GM19468 (cell line): Measurements from ENCODE around the gene DSC1.

ENCODE experiments used
- ATAC-seq: cut with Tn5 transposase; IDR thresholded peaks from one replicate; pipeline ENCODE4 v1.9.1; 2021; ENCODE audit warnings: mild to moderate bottlenecking, moderate library complexity, moderate number of reproducible peaks; ENCODE audit not compliant: unreplicated experiment; ENCODE audit errors: extremely low read depth

The DSC1 gene

GRCh38 chr18:31112804-31113203, 49.9 kb downstream of the DSC1 start:
- ATAC-seq, result no peak

- ATAC-seq, result no peak
Measured at GRCh38 chr18:31105733-31106132, 56.9 kb downstream of the DSC1 start.

GRCh38 chr18:31104444-31104843, 58.2 kb downstream of the DSC1 start:
- no peak for ATAC-seq

GRCh38 chr18:31103423-31103822, 59.2 kb downstream of the DSC1 start:
- ATAC-seq, result no peak

- ATAC-seq, result no peak
Measured at GRCh38 chr18:31102941-31103340, 59.7 kb downstream of the DSC1 start.

GRCh38 chr18:31102025-31102684, 60.5 kb downstream of the DSC1 start, which contains the start of gene DSC2:
Gene DSC2, minus strand, starts transcription at chr18:31102421. Its CDS starts 450 bp downstream, at chr18:31101971.
- ATAC-seq, result no peak

- ATAC-seq, result no peak
Measured at GRCh38 chr18:31101183-31102024, 61.3 kb downstream of the DSC1 start.

- no peak for ATAC-seq
Measured at GRCh38 chr18:31100436-31101182, 62.0 kb downstream of the DSC1 start.

GRCh38 chr18:31099450-31100230, 63.0 kb downstream of the DSC1 start:
- ATAC-seq, result no peak

- no peak for ATAC-seq
Measured at GRCh38 chr18:31098878-31099277, 63.8 kb downstream of the DSC1 start.

GRCh38 chr18:31097666-31098065, 65.0 kb downstream of the DSC1 start:
- ATAC-seq, result no peak

GRCh38 chr18:31093880-31094279, 68.8 kb downstream of the DSC1 start:
- no peak for ATAC-seq

- ATAC-seq, result no peak
Measured at GRCh38 chr18:31093294-31093693, 69.4 kb downstream of the DSC1 start.

GRCh38 chr18:31091350-31091749, 71.3 kb downstream of the DSC1 start:
- no peak for ATAC-seq

- ATAC-seq, result no peak
Measured at GRCh38 chr18:31088532-31088931, 74.1 kb downstream of the DSC1 start.

GRCh38 chr18:31079973-31080372, 82.7 kb downstream of the DSC1 start:
- no peak for ATAC-seq
